Fibroblast of pulmonary artery (primary cell): ENCODE measurements around the gene SH2D7.

Experiments
- DNase-seq: peaks from one replicate; pipeline ENCODE4 v3.0.0-alpha.2; 2010; ENCODE audit warnings: low read depth
- H3K4me3 ChIP-seq: replicated peaks from 2 replicates; pipeline ENCODE4 v1.5.1; 2011; ENCODE audit warnings: low read depth, mild to moderate bottlenecking, control low read depth, low read length, moderate library complexity
- TF ChIP-seq, protein P1 (sequence below): IDR thresholded peaks from 2 replicates; pipeline ENCODE4 v1.5.1; 2011; ENCODE audit warnings: mild to moderate bottlenecking, control low read depth, low read length, inconsistent platforms; ENCODE audit errors: missing control alignments

Gene SH2D7

DNA sequence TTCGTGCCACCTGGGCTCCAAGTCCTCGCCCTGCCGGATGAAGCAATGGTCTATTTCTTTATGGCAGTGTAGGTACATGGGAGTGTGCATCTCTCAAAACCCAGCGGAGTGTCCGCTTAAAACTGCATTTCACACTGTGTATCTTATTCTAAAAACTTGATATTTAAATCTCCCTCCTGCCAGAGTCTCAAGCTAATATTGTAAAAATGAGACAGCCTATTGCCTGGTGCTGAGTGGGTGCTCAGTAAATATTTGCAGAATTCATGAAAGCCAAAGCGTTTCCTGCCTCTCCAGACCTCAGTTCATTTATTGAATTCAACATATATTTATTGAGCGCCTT lies 14.5 kb upstream of the SH2D7 start:
- peak overlapping the region; percentile 56 for H3K4me3 ChIP-seq
- no peak for DNase-seq
- TF ChIP-seq, protein P1, sequence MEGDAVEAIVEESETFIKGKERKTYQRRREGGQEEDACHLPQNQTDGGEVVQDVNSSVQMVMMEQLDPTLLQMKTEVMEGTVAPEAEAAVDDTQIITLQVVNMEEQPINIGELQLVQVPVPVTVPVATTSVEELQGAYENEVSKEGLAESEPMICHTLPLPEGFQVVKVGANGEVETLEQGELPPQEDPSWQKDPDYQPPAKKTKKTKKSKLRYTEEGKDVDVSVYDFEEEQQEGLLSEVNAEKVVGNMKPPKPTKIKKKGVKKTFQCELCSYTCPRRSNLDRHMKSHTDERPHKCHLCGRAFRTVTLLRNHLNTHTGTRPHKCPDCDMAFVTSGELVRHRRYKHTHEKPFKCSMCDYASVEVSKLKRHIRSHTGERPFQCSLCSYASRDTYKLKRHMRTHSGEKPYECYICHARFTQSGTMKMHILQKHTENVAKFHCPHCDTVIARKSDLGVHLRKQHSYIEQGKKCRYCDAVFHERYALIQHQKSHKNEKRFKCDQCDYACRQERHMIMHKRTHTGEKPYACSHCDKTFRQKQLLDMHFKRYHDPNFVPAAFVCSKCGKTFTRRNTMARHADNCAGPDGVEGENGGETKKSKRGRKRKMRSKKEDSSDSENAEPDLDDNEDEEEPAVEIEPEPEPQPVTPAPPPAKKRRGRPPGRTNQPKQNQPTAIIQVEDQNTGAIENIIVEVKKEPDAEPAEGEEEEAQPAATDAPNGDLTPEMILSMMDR, result no peak

DNA sequence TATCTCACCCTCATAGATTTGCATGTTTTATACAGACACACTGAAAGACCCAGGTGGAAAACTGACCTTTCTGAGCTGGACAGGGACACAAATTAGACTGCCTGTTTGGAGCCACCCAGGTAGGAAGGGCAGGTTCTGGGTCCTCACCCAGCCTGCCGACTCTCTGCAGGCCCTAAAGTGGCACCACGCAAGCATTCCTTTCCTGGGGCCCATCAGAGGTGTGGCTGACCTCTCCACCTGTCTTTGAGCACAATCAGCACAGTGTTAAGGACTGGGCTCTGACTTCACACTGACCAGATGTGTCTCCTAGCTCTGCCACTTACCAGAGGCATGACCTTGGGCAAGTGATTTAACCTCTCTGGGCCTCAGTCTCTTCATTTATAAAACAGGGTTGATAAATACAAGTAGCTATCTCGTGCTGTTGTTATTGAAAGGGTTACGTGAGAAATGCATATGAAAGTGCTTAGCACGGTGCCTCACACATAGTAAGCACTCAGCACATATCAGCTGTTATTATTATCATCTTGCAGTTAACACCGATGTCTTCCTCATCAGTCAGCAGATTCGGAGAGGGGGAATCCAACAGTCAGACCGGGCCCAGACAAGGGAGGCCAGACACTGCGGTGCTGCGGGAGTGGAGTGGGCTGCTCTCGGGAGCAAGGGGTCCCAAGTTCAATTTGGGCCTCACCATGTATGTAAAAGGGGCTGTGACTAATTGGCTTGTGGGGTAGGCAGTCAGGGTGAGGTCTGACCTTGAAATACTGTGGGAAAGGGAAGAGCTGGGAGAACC lies 12.9 kb upstream of the SH2D7 start:
- no peak overlapping the region for H3K4me3 ChIP-seq
- no peak for DNase-seq
- TF ChIP-seq, protein P1, result no peak

DNA sequence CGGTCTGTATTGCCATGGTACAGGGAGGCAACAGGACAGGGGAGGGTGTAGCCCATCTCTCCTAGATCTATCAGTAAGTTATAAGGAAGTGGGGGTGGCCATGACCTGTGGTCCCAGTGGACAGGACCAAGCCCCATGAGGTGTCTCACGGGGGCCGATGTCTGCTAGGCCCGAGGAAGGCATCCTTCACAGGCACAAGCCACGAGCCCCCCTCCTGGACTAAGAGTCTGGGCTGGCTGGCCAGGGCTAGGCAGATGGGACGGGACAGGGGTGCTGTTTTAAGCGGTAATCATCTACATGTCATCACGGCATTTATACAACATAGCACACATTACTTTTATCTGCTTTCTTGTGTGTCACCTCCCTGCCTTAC lies 12.3 kb upstream of the SH2D7 start:
- H3K4me3 ChIP-seq, result no peak overlapping the region
- TF ChIP-seq, protein P1, result no peak
- no peak for DNase-seq

DNA sequence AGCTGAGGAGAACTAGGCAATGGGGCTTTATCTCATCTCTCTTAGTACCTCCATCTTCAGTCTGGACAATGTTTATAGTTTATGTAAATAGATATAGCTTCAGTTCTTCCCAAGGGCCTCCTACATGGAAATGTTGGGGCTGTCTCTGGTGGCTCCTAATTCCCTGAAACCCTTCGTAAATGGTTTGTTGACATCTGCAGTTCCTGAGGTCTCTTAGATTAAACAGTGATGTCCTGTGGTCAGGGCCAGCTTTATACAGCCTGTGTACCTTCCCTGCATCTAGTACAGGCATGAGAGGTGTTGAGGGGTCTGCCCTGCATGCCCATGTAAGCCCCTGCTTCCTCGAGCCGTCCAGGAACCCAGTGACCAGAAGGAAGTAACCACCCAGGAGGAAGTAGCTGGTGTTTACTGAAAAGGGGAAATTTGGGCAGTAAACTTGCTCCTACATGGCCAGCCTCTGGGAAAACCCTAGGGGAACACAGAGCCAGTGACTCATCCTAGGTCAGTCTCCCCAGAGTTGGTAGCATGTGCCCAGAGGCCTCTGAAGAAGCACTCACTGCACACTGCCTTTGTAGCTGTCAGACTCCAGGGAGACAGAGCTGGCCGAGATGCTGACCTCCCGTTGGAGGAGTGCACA lies 10.1 kb upstream of the SH2D7 start:
- TF ChIP-seq, protein P1, result no peak
- no peak overlapping the region for H3K4me3 ChIP-seq
- no peak for DNase-seq

DNA sequence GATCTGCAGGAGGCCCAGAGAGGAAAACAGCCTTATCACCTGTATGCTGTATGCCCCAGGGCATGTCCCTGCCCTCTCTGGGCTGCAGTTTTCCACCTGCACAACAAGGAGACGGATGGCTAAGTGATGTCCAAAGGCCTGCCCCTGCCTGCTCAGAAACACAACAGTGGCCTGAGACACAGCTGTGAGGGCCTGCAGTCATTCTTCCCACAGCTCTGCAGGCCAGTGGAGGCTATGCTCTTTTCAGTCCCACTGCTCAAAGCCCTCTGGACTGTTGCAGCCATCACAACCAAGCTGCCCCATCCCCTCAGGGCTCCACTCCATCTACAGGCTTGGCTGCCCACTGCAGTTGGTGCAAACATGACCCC lies 9.6 kb upstream of the SH2D7 start:
- no peak overlapping the region for H3K4me3 ChIP-seq
- TF ChIP-seq, protein P1, result no peak
- no peak for DNase-seq

DNA sequence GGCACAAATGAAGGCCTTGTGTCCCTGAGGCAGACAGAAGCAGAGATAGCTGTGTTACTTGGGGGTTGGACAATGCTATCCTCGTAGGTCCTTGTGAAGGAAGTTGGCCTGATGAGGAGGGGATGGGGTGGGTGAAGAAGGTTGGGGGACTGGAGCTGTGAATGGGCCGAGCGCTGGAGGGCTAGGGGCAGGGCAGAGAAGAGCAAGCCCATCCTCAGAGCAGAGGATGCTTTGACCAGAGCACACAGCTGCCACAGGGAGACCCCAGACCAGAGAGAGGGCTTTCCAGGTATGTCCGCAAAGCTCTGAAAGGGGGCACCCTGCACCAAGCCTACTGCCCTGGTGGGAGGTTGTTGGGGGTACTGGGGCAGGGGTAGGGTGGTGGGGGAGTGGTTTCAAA lies 9.2 kb upstream of the SH2D7 start:
- H3K4me3 ChIP-seq, result no peak overlapping the region
- no peak for DNase-seq
- TF ChIP-seq, protein P1, result no peak
